HCT116 (cell line): ENCODE measurements around the gene MST1. TPM values are rescaled to one million over a fixed set of nuclear protein-coding genes. Genes with fewer than 3 reads are reported as not detected.

Experiments
- ATAC-seq: fragments of 200-7000 bp; cut with Tn5 transposase; 2 replicates; pipeline ENCODE4 v1.9.1; 2020; ENCODE audit warnings: mild to moderate bottlenecking, moderate library complexity
- BruUV-seq: library from RNA; stranded (reverse); fragments of 400-500 nt; replicated peaks from 2 replicates; lab custom pipeline; 2021; lab: Mats Ljungman, UMichigan
- CTCF ChIA-PET: fragments of 300-600 bp; sonication (Branson Sonifier 250); formaldehyde crosslinking; loops from one replicate; lab custom pipeline; 2021; ENCODE audit warnings: antibody characterized with exemption; lab: Charles Lee
- POLR2A ChIA-PET: fragments of 300-600, 350-600 bp; sonication (Branson Sonifier 250); formaldehyde crosslinking; loops from one replicate; lab custom pipeline; 2021; ENCODE audit warnings: antibody characterized with exemption; lab: Charles Lee
- RAD21 ChIA-PET, 2 experiments: fragments of 300-600 bp; sonication (Branson Sonifier 250); formaldehyde crosslinking; loops; one replicate each; lab custom pipeline; 2023; ENCODE audit warnings: low total read pairs in 2 of 2; ENCODE audit not compliant: uncharacterized antibody in 2 of 2, unreplicated experiment in 2 of 2, low non-redundant PET in 1 of 2; lab: Charles Lee
- DNase-seq: peaks from one replicate; pipeline ENCODE4 v3.0.0-alpha.2; 2010; ENCODE audit warnings: low read depth, low spot score
- H2AFZ ChIP-seq: fragments of 200-600 bp; shearing (Covaris generic), sonication (generic); 2 replicates; pipeline ENCODE4 v1.6.1; 2017; ENCODE audit warnings: low read depth, mixed run types, mixed read lengths, antibody characterized with exemption, low read length; ENCODE audit not compliant: poor library complexity, severe bottlenecking
- H3K27ac ChIP-seq: 2 replicates; pipeline ENCODE4 v1.5.1; 2012; ENCODE audit warnings: low read depth, low read length
- H3K27me3 ChIP-seq: fragments of 200-600 bp; sonication (generic); 2 replicates; pipeline ENCODE4 v1.6.1; 2016; ENCODE audit warnings: mixed run types, low read length, mixed read lengths; ENCODE audit not compliant: insufficient read depth
- H3K36me3 ChIP-seq, 2 experiments: fragments of 200-500 bp in 1 of 2; fragments of 200-600 bp in 1 of 2; sonication (Bioruptor generic) in 1 of 2; sonication (generic) in 1 of 2; 2 replicates each; pipeline versions ENCODE4 v1.5.1 to v1.6.1; 2014 to 2016; ENCODE audit warnings: low read length in 2 of 2, inconsistent platforms in 1 of 2, mixed read lengths in 1 of 2, mixed run types in 1 of 2; ENCODE audit not compliant: insufficient read depth in 2 of 2, control insufficient read depth in 1 of 2
- H3K4me1 ChIP-seq, 2 experiments: fragments of 200-600 bp in 1 of 2; sonication (generic) in 1 of 2; 2 replicates each; pipeline versions ENCODE4 v1.5.1 to v1.6.1; 2012 to 2017; ENCODE audit warnings: low read length in 2 of 2, inconsistent platforms in 1 of 2, mild to moderate bottlenecking in 1 of 2, mixed read lengths in 1 of 2, mixed run types in 1 of 2, moderate library complexity in 1 of 2; ENCODE audit not compliant: insufficient read depth in 2 of 2, control insufficient read depth in 1 of 2
- H3K4me2 ChIP-seq: fragments of 200-600 bp; sonication (generic); 2 replicates; pipeline ENCODE4 v1.6.1; 2017; ENCODE audit warnings: mixed run types, low read length, mixed read lengths
- H3K4me3 ChIP-seq, 2 experiments: fragments of 200-600 bp in 1 of 2; sonication (generic) in 1 of 2; replicated peaks in 1 of 2; 2 replicates each; pipeline ENCODE4 v1.5.1; 2011 to 2016; ENCODE audit warnings: low read length in 2 of 2, control low read depth in 1 of 2, low read depth in 1 of 2, mild to moderate bottlenecking in 1 of 2, mixed read lengths in 1 of 2, mixed run types in 1 of 2
- H3K79me2 ChIP-seq: fragments of 200-600 bp; sonication (generic); 2 replicates; pipeline ENCODE4 v1.6.1; 2017; ENCODE audit warnings: mild to moderate bottlenecking, mixed run types, low read length, moderate library complexity, mixed read lengths; ENCODE audit not compliant: insufficient read depth
- H3K9ac ChIP-seq: fragments of 200-600 bp; sonication (generic); 2 replicates; pipeline ENCODE4 v1.6.1; 2016; ENCODE audit warnings: low read length, mixed read lengths
- H3K9me2 ChIP-seq: fragments of 200-600 bp; sonication (generic), shearing (Covaris generic); 2 replicates; pipeline ENCODE4 v1.6.1; 2017; ENCODE audit warnings: mixed run types, mild to moderate bottlenecking, moderate library complexity; ENCODE audit not compliant: insufficient read depth
- H3K9me3 ChIP-seq, 2 experiments: fragments of 200-500 bp in 1 of 2; fragments of 200-600 bp in 1 of 2; sonication (Bioruptor generic) in 1 of 2; sonication (generic) in 1 of 2; 2 replicates each; pipeline ENCODE4 v1.6.1; 2014 to 2017; ENCODE audit warnings: low read length in 2 of 2, mixed read lengths in 2 of 2, inconsistent platforms in 1 of 2, low read depth in 1 of 2, mild to moderate bottlenecking in 1 of 2, mixed run types in 1 of 2, moderate library complexity in 1 of 2; ENCODE audit not compliant: control insufficient read depth in 1 of 2, insufficient read depth in 1 of 2
- H4K20me1 ChIP-seq: fragments of 200-600 bp; sonication (generic), shearing (Covaris generic); 2 replicates; pipeline ENCODE4 v1.6.1; 2017; ENCODE audit warnings: mixed run types, mild to moderate bottlenecking, moderate library complexity; ENCODE audit not compliant: insufficient read depth
- CBX3 ChIP-seq: IDR thresholded peaks from 2 replicates; pipeline ENCODE4 v1.6.1; 2012; ENCODE audit warnings: low read depth
- EGR1 ChIP-seq: IDR thresholded peaks from 2 replicates; pipeline ENCODE4 v1.6.1; 2012; ENCODE audit warnings: low read depth
- POLR2AphosphoS5 ChIP-seq: IDR thresholded peaks from 2 replicates; pipeline ENCODE4 v1.6.1; 2011; ENCODE audit warnings: mild to moderate bottlenecking, low read depth, low read length, moderate library complexity
- RAD21 ChIP-seq: IDR thresholded peaks from 2 replicates; pipeline ENCODE4 v1.6.1; 2012; ENCODE audit warnings: low read depth, mild to moderate bottlenecking
- YY1 ChIP-seq: IDR thresholded peaks from 2 replicates; pipeline ENCODE4 v1.6.1; 2011; ENCODE audit warnings: low read length, low read depth, moderate library complexity, mild to moderate bottlenecking; ENCODE audit not compliant: insufficient replicate concordance; ENCODE audit errors: extremely low read depth
- intact Hi-C: fragments of 100-400 bp; cut with micrococcal nuclease; formaldehyde crosslinking; loops from 2 replicates; pipeline ENCODE4 v1.10.0; 2022
- total RNA-seq: library from RNA; stranded (reverse); gene quantifications from one replicate; pipeline ENCODE4 v1.2.1, GENCODE V29; 2021; ENCODE audit not compliant: unreplicated experiment
- TF ChIP-seq, protein P1 (sequence below), 3 experiments: fragments of 200-600 bp in 1 of 3; sonication (generic) in 1 of 3; IDR thresholded peaks in 2 of 3; conservative IDR thresholded peaks in 1 of 3; 2 replicates each; pipeline ENCODE4 v1.5.1; 2012 to 2017; ENCODE audit warnings: low read depth in 2 of 3, low read length in 2 of 3, antibody characterized with exemption in 1 of 3, borderline replicate concordance in 1 of 3, control low read depth in 1 of 3, mild to moderate bottlenecking in 1 of 3, mixed read lengths in 1 of 3, mixed run types in 1 of 3, moderate library complexity in 1 of 3; ENCODE audit not compliant: insufficient read depth in 1 of 3

The MST1 gene
- total RNA-seq, 1 experiment from 2014 or later = 15.4 TPM

DNA sequence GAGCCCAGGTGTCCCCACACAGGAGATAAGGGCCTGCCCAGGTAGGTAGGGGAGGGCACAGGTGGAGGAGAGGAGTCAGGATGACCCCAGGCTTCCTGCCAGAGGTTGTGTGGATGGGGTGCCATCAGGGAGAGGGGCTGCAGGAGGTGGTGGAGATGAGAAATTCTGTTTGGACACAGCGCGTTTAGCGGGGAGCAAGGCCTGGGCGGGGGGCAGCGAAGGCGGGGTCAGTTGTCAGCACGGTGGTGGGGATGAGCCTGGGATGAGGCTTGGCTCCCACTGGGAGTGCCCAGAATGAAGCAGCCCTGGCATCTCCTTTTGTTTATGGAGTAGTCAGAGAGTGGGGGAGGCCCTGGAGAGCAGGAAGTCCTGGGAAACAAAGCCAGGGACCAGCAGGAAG lies 14.7 kb upstream of the MST1 start (continued):
- TF ChIP-seq, protein P1, sequence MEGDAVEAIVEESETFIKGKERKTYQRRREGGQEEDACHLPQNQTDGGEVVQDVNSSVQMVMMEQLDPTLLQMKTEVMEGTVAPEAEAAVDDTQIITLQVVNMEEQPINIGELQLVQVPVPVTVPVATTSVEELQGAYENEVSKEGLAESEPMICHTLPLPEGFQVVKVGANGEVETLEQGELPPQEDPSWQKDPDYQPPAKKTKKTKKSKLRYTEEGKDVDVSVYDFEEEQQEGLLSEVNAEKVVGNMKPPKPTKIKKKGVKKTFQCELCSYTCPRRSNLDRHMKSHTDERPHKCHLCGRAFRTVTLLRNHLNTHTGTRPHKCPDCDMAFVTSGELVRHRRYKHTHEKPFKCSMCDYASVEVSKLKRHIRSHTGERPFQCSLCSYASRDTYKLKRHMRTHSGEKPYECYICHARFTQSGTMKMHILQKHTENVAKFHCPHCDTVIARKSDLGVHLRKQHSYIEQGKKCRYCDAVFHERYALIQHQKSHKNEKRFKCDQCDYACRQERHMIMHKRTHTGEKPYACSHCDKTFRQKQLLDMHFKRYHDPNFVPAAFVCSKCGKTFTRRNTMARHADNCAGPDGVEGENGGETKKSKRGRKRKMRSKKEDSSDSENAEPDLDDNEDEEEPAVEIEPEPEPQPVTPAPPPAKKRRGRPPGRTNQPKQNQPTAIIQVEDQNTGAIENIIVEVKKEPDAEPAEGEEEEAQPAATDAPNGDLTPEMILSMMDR (IDR thresholded peaks at IDR 0.05 in 2 of 3, conservative IDR thresholded peaks at IDR 0.05 in 1 of 3; ENCODE audit: borderline replicate concordance in 1 of 3, insufficient read depth in 1 of 3, low read depth in 2 of 3, low read length in 2 of 3) = no peak
- TF ChIP-seq EGR1 = no peak

DNA sequence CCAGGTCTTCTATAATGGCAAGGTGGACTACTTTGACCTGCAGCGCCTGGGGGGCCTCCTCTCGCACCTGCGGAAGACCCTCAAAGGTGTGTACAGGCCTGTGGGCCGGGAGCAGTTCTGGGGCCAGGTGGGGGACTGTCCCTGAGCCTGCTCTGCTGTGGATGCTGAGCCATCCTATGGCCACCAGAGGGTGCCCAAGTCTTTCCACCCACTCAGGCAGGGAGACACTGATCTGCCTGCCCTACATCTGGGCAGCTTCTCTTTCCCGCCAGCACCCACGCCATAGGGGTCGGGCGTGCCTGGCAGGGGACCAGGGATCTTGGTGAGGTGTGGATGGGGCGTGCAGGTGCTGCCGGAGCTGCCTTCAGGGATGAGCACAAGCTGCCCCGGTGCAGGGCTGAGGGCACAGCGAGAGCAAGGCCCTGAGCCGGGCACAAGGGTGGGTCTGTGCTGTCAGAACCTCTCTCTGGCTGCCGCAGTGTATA lies 14.2 kb upstream of the MST1 start:
- Histone ChIP-seq H3K27ac (peak overlapping the region; percentile 5; the same call in 1 of the 2 replicates), H3K4me1 (no peaks in the 10 kb centered on the region), H3K4me2 (no peak overlapping the region), H3K9me2 (no peaks in the 10 kb centered on the region), H3K79me2 (no peaks in the 10 kb centered on the region), H2AFZ (no peak overlapping the region), H3K27me3 (no peaks in the 10 kb centered on the region), H4K20me1 (no peaks in the 10 kb centered on the region), H3K9ac (no peak overlapping the region), H3K4me3 (no peak overlapping the region), H3K9me3 (no peaks in the 10 kb centered on the region), H3K36me3 (peaks cover 0 to 4% of the 10 kb centered on the region in 2 experiments; a peak in 1 of 4 replicates)
- DNase-seq (peak; percentile 22), ATAC-seq (peak; percentile 93)
- ChIA-PET RAD21 (no interaction called here), CTCF (interaction anchor here (0.6 to 1.6 kb wide), 4 partner anchors 83 to 164 kb away, joined by 3 to 10 read pairs (median 4); partner anchors contain the start of genes IP6K1 and UBA7), POLR2A (no interaction called here)
- TF ChIP-seq CBX3 (no peak), POLR2AphosphoS5 (no peak), RAD21 (peak; percentile 90), YY1 (no peak)
- TF ChIP-seq, protein P1 (IDR thresholded peaks at IDR 0.05 in 2 of 3, conservative IDR thresholded peaks at IDR 0.05 in 1 of 3; ENCODE audit: borderline replicate concordance in 1 of 3, insufficient read depth in 1 of 3, low read depth in 2 of 3, low read length in 2 of 3) = peak; percentile 76 to 91 (median 76)
- BruUV-seq = no TSS peak
- intact Hi-C loops = loop anchor here (1.0 kb wide), 3 partner anchors 136 to 486 kb away; no protein-coding TSS in a partner anchor
